Esophagus (tissue), 2 donors: ENCODE data around the gene CCDC187. TPM values are rescaled to one million over a fixed set of nuclear protein-coding genes. Genes with fewer than 3 reads are reported as not detected.

Source experiments
- H3K27ac ChIP-seq, 2 donors: one replicate each; pipeline ENCODE4 v1.5.1; 2013; ENCODE audit warnings: low read depth in 2 of 2, mild to moderate bottlenecking in 2 of 2, inconsistent platforms in 1 of 2, low read length in 1 of 2, moderate library complexity in 1 of 2
- H3K27me3 ChIP-seq, 2 donors: one replicate each; pipeline ENCODE4 v1.6.1; 2013; ENCODE audit warnings: low read length in 2 of 2, control low read depth in 1 of 2, mild to moderate bottlenecking in 1 of 2; ENCODE audit not compliant: insufficient read depth in 2 of 2, control insufficient read depth in 1 of 2
- H3K36me3 ChIP-seq, 2 donors: one replicate each; pipeline ENCODE4 v1.6.1; 2013; ENCODE audit warnings: low read length in 1 of 2; ENCODE audit not compliant: control insufficient read depth in 2 of 2, insufficient read depth in 2 of 2
- H3K4me1 ChIP-seq, 2 donors: one replicate each; pipeline ENCODE4 v1.6.1; 2013; ENCODE audit warnings: low read length in 1 of 2; ENCODE audit not compliant: control insufficient read depth in 2 of 2, insufficient read depth in 2 of 2
- H3K4me3 ChIP-seq, 2 donors: one replicate each; pipeline ENCODE4 v1.5.1; 2013; ENCODE audit warnings: low read length in 2 of 2, mild to moderate bottlenecking in 2 of 2, low read depth in 1 of 2, moderate library complexity in 1 of 2
- H3K9me3 ChIP-seq, 2 donors: one replicate each; pipeline ENCODE4 v1.6.1; 2013; ENCODE audit warnings: mild to moderate bottlenecking in 2 of 2, low read depth in 1 of 2, low read length in 1 of 2, moderate library complexity in 1 of 2; ENCODE audit not compliant: control insufficient read depth in 2 of 2, insufficient read depth in 1 of 2
- WGBS, 2 donors: extraction: QIAGEN DNeasy Blood & Tissue Kit; methylation state at CpG; one replicate each; pipeline ENCODE4 v1.1.7; 2013; 5-methylcytosine and 5-hydroxymethylcytosine counted together
- polyA plus RNA-seq, 2 donors: library from polyadenylated mRNA; stranded (reverse); fragments of 200-250 nt; gene quantifications; one replicate each; pipeline ENCODE4 v1.2.3, GENCODE V29; 2013
- donor health status: healthy with polysubstance abuse.
- donor health status: Bipolar disorder and iron deficiency.

Gene CCDC187
- polyA plus RNA-seq, 2 donors: not detected

- Histone ChIP-seq H3K27ac (peak within 1 kb of the TSS in 1 of 2 donors; percentile 33), H3K9me3 (no peaks in the 10 kb centered on the region), H3K4me3 (peak within 1 kb of the TSS; percentile 81 to 87), H3K4me1 (peaks cover 0 to 15% of the 10 kb centered on the region in 2 donors), H3K27me3 (no peaks in the 10 kb centered on the region), H3K36me3 (no peaks in the 10 kb centered on the region)
- 0 to 1% methylated on average over 67 to 112 of the region's 112 CpGs for WGBS, 2 donors
Measured at GRCh38 chr9:136245219-136246150, 58.4 kb downstream of the CCDC187 start, which contains the start of gene QSOX2. QSOX2 (minus strand) TSS chr9:136245812; CDS start chr9:136245803, 9 bp downstream.

GRCh38 chr9:136244969-136245218 lies 59.0 kb downstream of the CCDC187 start:
- 4% methylated on average over 6 of the region's 6 CpGs for WGBS, 2 donors
- no peaks in the 10 kb centered on the region for H3K9me3 ChIP-seq
- peaks cover 0 to 15% of the 10 kb centered on the region in 2 donors for H3K4me1 ChIP-seq
- no peaks in the 10 kb centered on the region for H3K27me3 ChIP-seq
- H3K36me3 ChIP-seq: no peaks in the 10 kb centered on the region
- H3K4me3 ChIP-seq: peak overlapping the region; percentile 81 to 87
- no peak overlapping the region for H3K27ac ChIP-seq

GRCh38 chr9:136244122-136244968 lies 59.5 kb downstream of the CCDC187 start:
- no peaks in the 10 kb centered on the region for H3K9me3 ChIP-seq
- peak overlapping the region; percentile 81 to 87 for H3K4me3 ChIP-seq
- H3K27ac ChIP-seq: no peak overlapping the region
- H3K4me1 ChIP-seq: peaks cover 0 to 15% of the 10 kb centered on the region in 2 donors
- H3K36me3 ChIP-seq: no peaks in the 10 kb centered on the region
- H3K27me3 ChIP-seq: no peaks in the 10 kb centered on the region
- WGBS, 2 donors: 36 to 37% methylated on average over 11 of the region's 11 CpGs

- Histone ChIP-seq H3K36me3 (no peaks in the 10 kb centered on the region), H3K4me3 (no peak overlapping the region), H3K27ac (no peak overlapping the region), H3K4me1 (peaks cover 0 to 15% of the 10 kb centered on the region in 2 donors), H3K9me3 (no peaks in the 10 kb centered on the region), H3K27me3 (no peaks in the 10 kb centered on the region)
- WGBS, 2 donors: 70 to 78% methylated on average over 4 of the region's 4 CpGs
Measured at GRCh38 chr9:136243631-136244030, 60.3 kb downstream of the CCDC187 start.

GRCh38 chr9:136242918-136243525 lies 60.9 kb downstream of the CCDC187 start:
- Histone ChIP-seq H3K27ac (no peak overlapping the region), H3K36me3 (no peaks in the 10 kb centered on the region), H3K4me3 (no peak overlapping the region), H3K27me3 (no peaks in the 10 kb centered on the region), H3K9me3 (no peaks in the 10 kb centered on the region), H3K4me1 (peaks cover 2 to 14% of the 10 kb centered on the region in 2 donors)
- WGBS, 2 donors: 64 to 74% methylated on average over 6 of the region's 6 CpGs

- H3K27me3 ChIP-seq: no peaks in the 10 kb centered on the region
- WGBS, 2 donors: 85 to 93% methylated on average over 8 of the region's 8 CpGs
- H3K27ac ChIP-seq: no peak overlapping the region
- no peaks in the 10 kb centered on the region for H3K9me3 ChIP-seq
- no peaks in the 10 kb centered on the region for H3K36me3 ChIP-seq
- no peak overlapping the region for H3K4me3 ChIP-seq
- peaks cover 2 to 9% of the 10 kb centered on the region in 2 donors for H3K4me1 ChIP-seq
Measured at GRCh38 chr9:136242248-136242647, 61.6 kb downstream of the CCDC187 start.

GRCh38 chr9:136241542-136241941 lies 62.4 kb downstream of the CCDC187 start:
- no peaks in the 10 kb centered on the region for H3K9me3 ChIP-seq
- H3K36me3 ChIP-seq: no peaks in the 10 kb centered on the region
- H3K4me3 ChIP-seq: no peak overlapping the region
- WGBS, 2 donors: 95 to 96% methylated on average over 13 of the region's 13 CpGs
- H3K27ac ChIP-seq: no peak overlapping the region
- peaks cover 2 to 9% of the 10 kb centered on the region in 2 donors for H3K4me1 ChIP-seq
- no peaks in the 10 kb centered on the region for H3K27me3 ChIP-seq

- Histone ChIP-seq H3K36me3 (peaks cover 0 to 2% of the 10 kb centered on the region in 2 donors), H3K9me3 (no peaks in the 10 kb centered on the region), H3K27ac (no peak overlapping the region), H3K4me1 (peaks cover 2 to 9% of the 10 kb centered on the region in 2 donors), H3K27me3 (no peaks in the 10 kb centered on the region), H3K4me3 (no peak overlapping the region)
- WGBS, 2 donors: 93 to 95% methylated on average over 20 of the region's 20 CpGs
Measured at GRCh38 chr9:136240941-136241340, 63.0 kb downstream of the CCDC187 start.

- H3K4me3 ChIP-seq: no peak overlapping the region
- H3K4me1 ChIP-seq: peaks cover 2 to 9% of the 10 kb centered on the region in 2 donors
- no peaks in the 10 kb centered on the region for H3K27me3 ChIP-seq
- no peak overlapping the region for H3K27ac ChIP-seq
- 57 to 71% methylated on average over 2 of the region's 2 CpGs for WGBS, 2 donors
- H3K36me3 ChIP-seq: peaks cover 0 to 11% of the 10 kb centered on the region in 2 donors
- no peaks in the 10 kb centered on the region for H3K9me3 ChIP-seq
Measured at GRCh38 chr9:136239983-136240330, 63.9 kb downstream of the CCDC187 start.
